Measurements from ENCODE around the gene FHOD3. TPM values are rescaled to one million over a fixed set of nuclear protein-coding genes. Genes with fewer than 3 reads are reported as not detected.

Gene FHOD3
- total RNA-seq, 1 experiment from 2014 or later: 2.9 TPM

GRCh38 chr18:36561046-36561445, 263.5 kb downstream of the FHOD3 start:
- Mint-ChIP-seq H3K27me3 (ENCODE audit: unreplicated experiment) (peaks cover 13% of the 10 kb centered on the region), H3K9me3 (ENCODE audit: low read depth, unreplicated experiment) (no peaks in the 10 kb centered on the region), H3K4me1 (ENCODE audit: low read depth, unreplicated experiment) (no peaks in the 10 kb centered on the region), H3K36me3 (ENCODE audit: insufficient read depth, unreplicated experiment) (no peaks in the 10 kb centered on the region), H3K27ac (ENCODE audit: unreplicated experiment) (no peak overlapping the region), H3K4me3 (ENCODE audit: low read depth, unreplicated experiment) (no peak overlapping the region)
- no TSS peak for BruUV-seq (replicated peaks)
- TF ChIP-seq CTCF (IDR thresholded peaks at IDR 0.05; ENCODE audit: unreplicated experiment): no peak
- intact Hi-C loops (cut with micrococcal nuclease; ENCODE audit: unreplicated experiment): no loop called here
- DNase-seq: no peak
- CTCF ChIA-PET: no interaction called here

- Mint-ChIP-seq H3K27ac (ENCODE audit: unreplicated experiment) (no peak overlapping the region), H3K27me3 (ENCODE audit: unreplicated experiment) (peaks cover 30% of the 10 kb centered on the region), H3K4me3 (ENCODE audit: low read depth, unreplicated experiment) (no peak overlapping the region), H3K4me1 (ENCODE audit: low read depth, unreplicated experiment) (no peaks in the 10 kb centered on the region), H3K36me3 (ENCODE audit: insufficient read depth, unreplicated experiment) (no peaks in the 10 kb centered on the region), H3K9me3 (ENCODE audit: low read depth, unreplicated experiment) (no peaks in the 10 kb centered on the region)
- CTCF ChIA-PET: interaction anchor here (0.6 kb wide), 1 partner anchor 165 kb away, joined by 3 read pairs; no protein-coding TSS in a partner anchor
- no peak for TF ChIP-seq CTCF (IDR thresholded peaks at IDR 0.05; ENCODE audit: unreplicated experiment)
- no peak for DNase-seq
- no TSS peak for BruUV-seq (replicated peaks)
- intact Hi-C loops (cut with micrococcal nuclease; ENCODE audit: unreplicated experiment): no loop called here
Measured at GRCh38 chr18:36564841-36565240, 267.3 kb downstream of the FHOD3 start.

- no peaks in the 10 kb centered on the region for H3K4me1 Mint-ChIP-seq (ENCODE audit: low read depth, unreplicated experiment)
- no peaks in the 10 kb centered on the region for H3K36me3 Mint-ChIP-seq (ENCODE audit: insufficient read depth, unreplicated experiment)
- H3K27ac Mint-ChIP-seq (ENCODE audit: unreplicated experiment): no peak overlapping the region
- TF ChIP-seq CTCF (IDR thresholded peaks at IDR 0.05; ENCODE audit: unreplicated experiment): no peak
- H3K27me3 Mint-ChIP-seq (ENCODE audit: unreplicated experiment): peaks cover 30% of the 10 kb centered on the region
- no peak overlapping the region for H3K4me3 Mint-ChIP-seq (ENCODE audit: low read depth, unreplicated experiment)
- no TSS peak for BruUV-seq (replicated peaks)
- no peak for DNase-seq
- CTCF ChIA-PET: interaction anchor here (0.7 kb wide), 1 partner anchor 258 kb away, joined by 4 read pairs; no protein-coding TSS in a partner anchor
- intact Hi-C loops (cut with micrococcal nuclease; ENCODE audit: unreplicated experiment): no loop called here
- H3K9me3 Mint-ChIP-seq (ENCODE audit: low read depth, unreplicated experiment): no peaks in the 10 kb centered on the region
Measured at GRCh38 chr18:36567800-36568199, 270.3 kb downstream of the FHOD3 start.

GRCh38 chr18:36568487-36568886, 271.0 kb downstream of the FHOD3 start:
- Mint-ChIP-seq H3K27me3 (ENCODE audit: unreplicated experiment) (peaks cover 29% of the 10 kb centered on the region), H3K4me3 (ENCODE audit: low read depth, unreplicated experiment) (no peak overlapping the region), H3K27ac (ENCODE audit: unreplicated experiment) (no peak overlapping the region), H3K36me3 (ENCODE audit: insufficient read depth, unreplicated experiment) (no peaks in the 10 kb centered on the region), H3K9me3 (ENCODE audit: low read depth, unreplicated experiment) (no peaks in the 10 kb centered on the region), H3K4me1 (ENCODE audit: low read depth, unreplicated experiment) (no peaks in the 10 kb centered on the region)
- CTCF ChIA-PET: no interaction called here
- BruUV-seq (replicated peaks): no TSS peak
- DNase-seq: no peak
- intact Hi-C loops (cut with micrococcal nuclease; ENCODE audit: unreplicated experiment): no loop called here
- no peak for TF ChIP-seq CTCF (IDR thresholded peaks at IDR 0.05; ENCODE audit: unreplicated experiment)
